Hepatocyte (in vitro differentiated cells): ENCODE results near the gene NUPR1. TPM values are rescaled to one million over a fixed set of nuclear protein-coding genes. Genes with fewer than 3 reads are reported as not detected.
"Not testable (repeated sequence)": the region's sequence is repeated elsewhere in the genome, so short reads cannot be mapped to it uniquely, and the experiment has no call there.

Experiments used
- DNase-seq: peaks from one replicate; pipeline ENCODE4 v3.0.0-alpha.2; 2016; ENCODE audit warnings: low spot score
- H2AFZ ChIP-seq: fragments of 200-600 bp; sonication (generic); 2 replicates; pipeline ENCODE4 v1.6.0; 2016; ENCODE audit warnings: antibody characterized with exemption, mild to moderate bottlenecking
- H3K27ac ChIP-seq: fragments of 200-600 bp; sonication (generic); 2 replicates; pipeline ENCODE4 v1.5.1; 2016; ENCODE audit warnings: mild to moderate bottlenecking
- H3K27me3 ChIP-seq: fragments of 200-600 bp; sonication (generic); 2 replicates; pipeline ENCODE4 v1.6.1; 2016
- H3K36me3 ChIP-seq: fragments of 200-600 bp; sonication (generic); replicated peaks from 2 replicates; pipeline ENCODE4 v1.5.1; 2016; ENCODE audit warnings: low read depth; ENCODE audit not compliant: insufficient read depth
- H3K4me1 ChIP-seq: fragments of 200-600 bp; sonication (generic); 2 replicates; pipeline ENCODE4 v1.5.1; 2016; ENCODE audit warnings: mild to moderate bottlenecking, moderate library complexity; ENCODE audit not compliant: insufficient read depth
- H3K4me2 ChIP-seq: fragments of 200-600 bp; sonication (generic); 2 replicates; pipeline ENCODE4 v1.6.0; 2016
- H3K4me3 ChIP-seq: fragments of 200-600 bp; sonication (generic); 2 replicates; pipeline ENCODE4 v1.5.1; 2016; ENCODE audit warnings: mild to moderate bottlenecking
- H3K79me2 ChIP-seq: fragments of 200-600 bp; sonication (generic); 2 replicates; pipeline ENCODE4 v1.6.0; 2017; ENCODE audit warnings: mild to moderate bottlenecking
- H3K9me2 ChIP-seq: fragments of 200-600 bp; sonication (generic); replicated peaks from 2 replicates; pipeline ENCODE4 v1.6.0; 2017; ENCODE audit warnings: mild to moderate bottlenecking; ENCODE audit not compliant: insufficient read depth
- H3K9me3 ChIP-seq: fragments of 200-600 bp; sonication (generic); 2 replicates; pipeline ENCODE4 v1.5.1; 2016; ENCODE audit warnings: low read depth, mild to moderate bottlenecking
- H4K20me1 ChIP-seq: fragments of 200-600 bp; sonication (generic); 2 replicates; pipeline ENCODE4 v1.6.0; 2016; ENCODE audit warnings: mild to moderate bottlenecking; ENCODE audit not compliant: insufficient read depth, poor library complexity, severe bottlenecking
- CTCF ChIP-seq: fragments of 200-600 bp; sonication (generic); IDR thresholded peaks from 2 replicates; pipeline ENCODE4 v1.5.1; 2016; ENCODE audit warnings: antibody characterized with exemption, mild to moderate bottlenecking; ENCODE audit not compliant: poor library complexity
- EZH2 ChIP-seq: fragments of 200-600 bp; sonication (generic); IDR thresholded peaks from 2 replicates; pipeline ENCODE4 v1.6.1; 2016; ENCODE audit warnings: antibody characterized with exemption, mild to moderate bottlenecking, borderline replicate concordance
- EZH2phosphoT487 ChIP-seq: fragments of 200-600 bp; sonication (generic); IDR thresholded peaks from one replicate; pipeline ENCODE4 v1.6.1; 2018; ENCODE audit warnings: antibody characterized with exemption, mild to moderate bottlenecking, low read depth, moderate library complexity; ENCODE audit not compliant: unreplicated experiment, severe bottlenecking
- WGBS: methylation state at CpG from one replicate; pipeline ENCODE4 v1.1.6; 2016; ENCODE audit warnings: low lambda C conversion rate; ENCODE audit errors: missing lambda C conversion rate; 5-methylcytosine and 5-hydroxymethylcytosine counted together
- polyA plus RNA-seq: library from polyadenylated mRNA; unstranded; fragments of >200 nt; fragmentation: Nextera tagmentation; extraction: Ambion mirVana; gene quantifications from 2 replicates; pipeline ENCODE4 v1.2.1, GENCODE V29; 2016
- total RNA-seq: library from RNA; depleted of rRNA; stranded (reverse); fragments of >200 nt; gene quantifications from 2 replicates; pipeline ENCODE4 v1.2.3, GENCODE V29; 2014

NUPR1 gene
- total and polyA plus RNA-seq, 2 experiments from 2014 or later = 18.0 to 130 TPM

GRCh38 chr16:28491230-28491969 is 47.4 kb downstream of the NUPR1 start:
- peak overlapping the region; percentile 96 for H3K27ac ChIP-seq
- H2AFZ ChIP-seq = peak overlapping the region; percentile 100
- no peaks in the 10 kb centered on the region for H3K4me1 ChIP-seq
- peak; percentile 29 for TF ChIP-seq CTCF
- no peak for TF ChIP-seq EZH2
- no peak for TF ChIP-seq EZH2phosphoT487
- peak overlapping the region; percentile 82 for H3K4me3 ChIP-seq
- no peaks in the 10 kb centered on the region for H4K20me1 ChIP-seq
- H3K9me2 ChIP-seq = no peaks in the 10 kb centered on the region
- H3K4me2 ChIP-seq = peak overlapping the region; percentile 76
- H3K79me2 ChIP-seq = peaks cover 10% of the 10 kb centered on the region
- H3K36me3 ChIP-seq = no peaks in the 10 kb centered on the region
- under 1% methylated on average over 41 of the region's 42 CpGs for WGBS
- peak; percentile 52 for DNase-seq
- no peaks in the 10 kb centered on the region for H3K9me3 ChIP-seq
- H3K27me3 ChIP-seq = no peaks in the 10 kb centered on the region

GRCh38 chr16:28486266-28486665 is 52.5 kb downstream of the NUPR1 start:
- no peaks in the 10 kb centered on the region for H3K9me2 ChIP-seq
- TF ChIP-seq EZH2 (no peak), CTCF (no peak)
- H3K4me1 ChIP-seq = no peaks in the 10 kb centered on the region
- no peak overlapping the region for H2AFZ ChIP-seq
- WGBS = 98% methylated on average over 5 of the region's 5 CpGs
- no peaks in the 10 kb centered on the region for H3K36me3 ChIP-seq
- peaks cover 6% of the 10 kb centered on the region for H3K79me2 ChIP-seq
- no peaks in the 10 kb centered on the region for H3K9me3 ChIP-seq
- H3K27me3 ChIP-seq = no peaks in the 10 kb centered on the region
- H3K4me2 ChIP-seq = no peak overlapping the region
- no peak overlapping the region for H3K27ac ChIP-seq
- no peaks in the 10 kb centered on the region for H4K20me1 ChIP-seq
- DNase-seq = no peak
- H3K4me3 ChIP-seq = no peak overlapping the region

- H3K79me2 ChIP-seq, H3K36me3 ChIP-seq, H3K27ac ChIP-seq, H3K27me3 ChIP-seq, H3K9me3 ChIP-seq, DNase-seq, H2AFZ ChIP-seq, H3K4me1 ChIP-seq, H3K4me3 ChIP-seq, H4K20me1 ChIP-seq, H3K4me2 ChIP-seq, H3K9me2 ChIP-seq: not testable (repeated sequence)
- 94% methylated on average over 5 of the region's 5 CpGs for WGBS
Measured at GRCh38 chr16:28483361-28483760, 55.4 kb downstream of the NUPR1 start.

Other genes with a start within 250 kb of the NUPR1 start
- 1.8 and 4.2 TPM in 2 replicates for gene SBK1, start 246.4 kb downstream of the NUPR1 start, total RNA-seq
- gene SBK1, start 246.4 kb downstream of the NUPR1 start, polyA plus RNA-seq = 9.7 and 10.8 TPM in 2 replicates
- 1.9 and 2.2 TPM in 2 replicates for gene NPIPB6, start 175.5 kb downstream of the NUPR1 start, total RNA-seq
- 0.69 and 2.0 TPM in 2 replicates for gene NPIPB6, start 175.5 kb downstream of the NUPR1 start, polyA plus RNA-seq
- 64.6 and 108 TPM in 2 replicates for gene EIF3CL, start 135.1 kb downstream of the NUPR1 start, total RNA-seq
- 2.3 TPM in 1 of 2 replicates, not detected in the other for gene EIF3CL, start 135.1 kb downstream of the NUPR1 start, polyA plus RNA-seq
- not detected in 2 replicates for gene NPIPB7, start 66.6 kb downstream of the NUPR1 start, total RNA-seq
- not detected in 2 replicates for gene NPIPB7, start 66.6 kb downstream of the NUPR1 start, polyA plus RNA-seq
- 43.4 and 62.1 TPM in 2 replicates for gene CLN3, start 46.9 kb downstream of the NUPR1 start, total RNA-seq
- gene CLN3, start 46.9 kb downstream of the NUPR1 start, polyA plus RNA-seq = 94.1 and 102 TPM in 2 replicates
- gene APOBR, start 44.3 kb downstream of the NUPR1 start, total RNA-seq = 0.04 and 0.13 TPM in 2 replicates
- gene APOBR, start 44.3 kb downstream of the NUPR1 start, polyA plus RNA-seq = 0.22 and 0.26 TPM in 2 replicates
- not detected in 2 replicates for gene IL27, start 32.1 kb downstream of the NUPR1 start, total RNA-seq
- gene IL27, start 32.1 kb downstream of the NUPR1 start, polyA plus RNA-seq = not detected in 2 replicates
- 12.7 and 12.8 TPM in 2 replicates for gene SGF29, start 14.9 kb upstream of the NUPR1 start, total RNA-seq
- gene SGF29, start 14.9 kb upstream of the NUPR1 start, polyA plus RNA-seq = 14.1 and 17.1 TPM in 2 replicates
- 0.60 and 1.8 TPM in 2 replicates for gene SULT1A2, start 58.1 kb upstream of the NUPR1 start, total RNA-seq
- gene SULT1A2, start 58.1 kb upstream of the NUPR1 start, polyA plus RNA-seq = 3.6 and 4.5 TPM in 2 replicates
- gene SULT1A1, start 71.1 kb upstream of the NUPR1 start, total RNA-seq = 15.0 and 15.5 TPM in 2 replicates
- gene SULT1A1, start 71.1 kb upstream of the NUPR1 start, polyA plus RNA-seq = 18.8 and 19.5 TPM in 2 replicates
- gene NPIPB8, start 99.1 kb upstream of the NUPR1 start, total RNA-seq = not detected in 2 replicates
- gene NPIPB8, start 99.1 kb upstream of the NUPR1 start, polyA plus RNA-seq = 0.47 TPM in 1 of 2 replicates, not detected in the other
- gene EIF3C, start 172.5 kb upstream of the NUPR1 start, total RNA-seq = 130 and 170 TPM in 2 replicates
- 439 and 441 TPM in 2 replicates for gene EIF3C, start 172.5 kb upstream of the NUPR1 start, polyA plus RNA-seq
- 3.0 and 3.2 TPM in 2 replicates for gene NPIPB9, start 212.8 kb upstream of the NUPR1 start, total RNA-seq
- gene NPIPB9, start 212.8 kb upstream of the NUPR1 start, polyA plus RNA-seq = 1.0 and 1.5 TPM in 2 replicates